GM12891 (cell line): ENCODE results near the gene MAP3K7.

Experiments
- POLR2A ChIP-seq: IDR thresholded peaks from 2 replicates; pipeline ENCODE4 v1.6.1; 2011; ENCODE audit warnings: low read depth, low read length, control low read depth
- POLR2AphosphoS5 ChIP-seq: IDR thresholded peaks from 2 replicates; pipeline ENCODE4 v1.6.1; 2011; ENCODE audit warnings: low read depth, low read length, control low read depth
- POU2F2 ChIP-seq: IDR thresholded peaks from 2 replicates; pipeline ENCODE4 v1.6.1; 2011; ENCODE audit warnings: low read depth, mild to moderate bottlenecking, control low read depth, low read length, moderate library complexity
- SPI1 ChIP-seq: IDR thresholded peaks from 2 replicates; pipeline ENCODE4 v1.6.1; 2011; ENCODE audit warnings: low read depth, low read length, control low read depth
- TAF1 ChIP-seq: IDR thresholded peaks from 2 replicates; pipeline ENCODE4 v1.6.1; 2011; ENCODE audit warnings: low read depth, low read length, control low read depth

- no peak for TF ChIP-seq TAF1
- TF ChIP-seq POLR2A, result no peak
- TF ChIP-seq POLR2AphosphoS5, result no peak
- no peak for TF ChIP-seq POU2F2
- no peak for TF ChIP-seq SPI1
These were observed 41.4 kb downstream of the MAP3K7 start for GRCh38 chr6:90545448-90545847.
